Amniotic epithelial cell (primary cell): ENCODE measurements around the gene ZSCAN10.
"Not testable (repeated sequence)": the region's sequence is repeated elsewhere in the genome, so short reads cannot be mapped to it uniquely, and the experiment has no call there.

Source experiments
- DNase-seq: peaks from one replicate; pipeline ENCODE4 v3.0.0-alpha.2; 2010; ENCODE audit warnings: low read depth

ZSCAN10 gene

GRCh38 chr16:3063625-3064386, 35.3 kb downstream of the ZSCAN10 start:
- no peak for DNase-seq

- no peak for DNase-seq
These were observed 36.5 kb downstream of the ZSCAN10 start for GRCh38 chr16:3062553-3062952.

GRCh38 chr16:3060339-3061127, 38.6 kb downstream of the ZSCAN10 start:
- DNase-seq: no peak

GRCh38 chr16:3059723-3060242, 39.3 kb downstream of the ZSCAN10 start:
- no peak for DNase-seq

GRCh38 chr16:3059041-3059722, 39.9 kb downstream of the ZSCAN10 start:
- peak; percentile 57 for DNase-seq

GRCh38 chr16:3058139-3059030, 40.7 kb downstream of the ZSCAN10 start:
- peak; percentile 11 for DNase-seq

GRCh38 chr16:3057181-3058138, 41.6 kb downstream of the ZSCAN10 start:
- DNase-seq: no peak

- no peak for DNase-seq
These were observed 42.5 kb downstream of the ZSCAN10 start for GRCh38 chr16:3056336-3057180.

GRCh38 chr16:3055734-3056115, 43.4 kb downstream of the ZSCAN10 start:
- not testable (repeated sequence) for DNase-seq

- DNase-seq: no peak
These were observed 43.9 kb downstream of the ZSCAN10 start for GRCh38 chr16:3054965-3055733.

- DNase-seq: not testable (repeated sequence)
These were observed 45.8 kb downstream of the ZSCAN10 start for GRCh38 chr16:3053330-3053710.

GRCh38 chr16:3052571-3053329, 46.3 kb downstream of the ZSCAN10 start:
- DNase-seq: not testable (repeated sequence)

- no peak for DNase-seq
These were observed 47.6 kb downstream of the ZSCAN10 start for GRCh38 chr16:3051494-3051893.

GRCh38 chr16:3051009-3051408, 48.1 kb downstream of the ZSCAN10 start:
- no peak for DNase-seq

GRCh38 chr16:3050487-3050886, 48.6 kb downstream of the ZSCAN10 start:
- DNase-seq: peak; percentile 24

GRCh38 chr16:3049921-3050481, 49.1 kb downstream of the ZSCAN10 start:
- no peak for DNase-seq

- no peak for DNase-seq
These were observed 51.7 kb downstream of the ZSCAN10 start for GRCh38 chr16:3047387-3047720.
